Panc1 (cell line): ENCODE results near the gene RETREG3. TPM values are rescaled to one million over a fixed set of nuclear protein-coding genes. Genes with fewer than 3 reads are reported as not detected.

ENCODE experiments used
- ATAC-seq: fragments of 200-7000 bp; cut with Tn5 transposase; 2 replicates; pipeline ENCODE4 v1.9.1; 2020; ENCODE audit warnings: mild to moderate bottlenecking, moderate library complexity
- BruUV-seq: library from RNA; stranded (reverse); fragments of 400-500 nt; replicated peaks from 2 replicates; lab custom pipeline; 2021; lab: Mats Ljungman, UMichigan
- CTCF ChIA-PET: fragments of 300-600 bp; sonication (Branson Sonifier 250); formaldehyde crosslinking; loops from one replicate; lab custom pipeline; 2022; ENCODE audit warnings: antibody characterized with exemption; lab: Charles Lee
- POLR2A ChIA-PET: fragments of 300-600 bp; sonication (Branson Sonifier 250); formaldehyde crosslinking; loops from one replicate; lab custom pipeline; 2022; ENCODE audit warnings: antibody characterized with exemption; lab: Charles Lee
- DNase-seq: peaks from one replicate; pipeline ENCODE4 v3.0.0-alpha.2; 2010; ENCODE audit warnings: low read depth, low spot score
- H3K27ac ChIP-seq: 2 replicates; pipeline ENCODE4 v1.5.1; 2011; ENCODE audit warnings: mild to moderate bottlenecking, low read length, inconsistent platforms
- H3K27me3 ChIP-seq: fragments of 200-500 bp; sonication (Bioruptor generic); 2 replicates; pipeline ENCODE4 v1.6.0; 2014; ENCODE audit warnings: low read length, inconsistent platforms; ENCODE audit not compliant: control insufficient read depth, insufficient read depth
- H3K36me3 ChIP-seq: fragments of 200-500 bp; sonication (Bioruptor generic); 2 replicates; pipeline ENCODE4 v1.5.1; 2014; ENCODE audit warnings: inconsistent platforms, mild to moderate bottlenecking, low read length, moderate library complexity; ENCODE audit not compliant: control insufficient read depth, insufficient read depth
- H3K4me1 ChIP-seq: 2 replicates; pipeline ENCODE4 v1.5.1; 2011; ENCODE audit warnings: inconsistent platforms, mild to moderate bottlenecking, low read length, moderate library complexity; ENCODE audit not compliant: control insufficient read depth, insufficient read depth
- H3K4me3 ChIP-seq, 2 experiments: 2 replicates each; pipeline ENCODE4 v1.5.1; 2011 to 2012; ENCODE audit warnings: low read depth in 2 of 2, low read length in 2 of 2, mild to moderate bottlenecking in 2 of 2, inconsistent platforms in 1 of 2, moderate library complexity in 1 of 2
- H3K9me3 ChIP-seq: fragments of 200-500 bp; sonication (Bioruptor generic); 2 replicates; pipeline ENCODE4 v1.5.1; 2014; ENCODE audit warnings: low read depth, mild to moderate bottlenecking, inconsistent platforms, low read length, moderate library complexity; ENCODE audit not compliant: control insufficient read depth, insufficient read depth
- POLR2AphosphoS5 ChIP-seq: IDR thresholded peaks from 2 replicates; pipeline ENCODE4 v1.6.1; 2012; ENCODE audit warnings: mild to moderate bottlenecking, low read depth, low read length, moderate library complexity
- SIN3A ChIP-seq: IDR thresholded peaks from 2 replicates; pipeline ENCODE4 v1.6.1; 2012; ENCODE audit warnings: low read depth, mild to moderate bottlenecking, low read length, moderate library complexity, borderline replicate concordance; ENCODE audit not compliant: insufficient read depth
- TCF7L2 ChIP-seq: IDR thresholded peaks from 2 replicates; pipeline ENCODE4 v1.6.1; 2011; ENCODE audit warnings: mild to moderate bottlenecking, low read depth, low read length, inconsistent platforms
- in situ Hi-C: cut with HindIII; loops from 2 replicates; pipeline ENCODE4 v1.10.0; 2016; ENCODE audit warnings: low sequenced_read_pairs, low pct_unique_long_range_greater_than_20kb
- intact Hi-C: fragments of 100-400 bp; cut with micrococcal nuclease; formaldehyde crosslinking; loops from one replicate; pipeline ENCODE4 v1.10.0; 2022; ENCODE audit not compliant: unreplicated experiment
- total RNA-seq: library from RNA; stranded (reverse); gene quantifications from one replicate; pipeline ENCODE4 v1.2.1, GENCODE V29; 2021; ENCODE audit not compliant: unreplicated experiment
- TF ChIP-seq, protein P1 (sequence below), 2 experiments: IDR thresholded peaks; 2 replicates each; pipeline ENCODE4 v1.6.1; 2011 to 2012; ENCODE audit warnings: low read depth in 2 of 2, control low read depth in 1 of 2, low read length in 1 of 2, mild to moderate bottlenecking in 1 of 2, moderate library complexity in 1 of 2; ENCODE audit not compliant: insufficient read depth in 1 of 2
- TF ChIP-seq, protein P2 (sequence below): fragments of 450-650 bp; IDR thresholded peaks from 2 replicates; pipeline ENCODE4 v1.5.1; 2017; ENCODE audit warnings: mild to moderate bottlenecking

Gene RETREG3
- total RNA-seq, 1 experiment from 2014 or later, result 42.3 TPM

DNA sequence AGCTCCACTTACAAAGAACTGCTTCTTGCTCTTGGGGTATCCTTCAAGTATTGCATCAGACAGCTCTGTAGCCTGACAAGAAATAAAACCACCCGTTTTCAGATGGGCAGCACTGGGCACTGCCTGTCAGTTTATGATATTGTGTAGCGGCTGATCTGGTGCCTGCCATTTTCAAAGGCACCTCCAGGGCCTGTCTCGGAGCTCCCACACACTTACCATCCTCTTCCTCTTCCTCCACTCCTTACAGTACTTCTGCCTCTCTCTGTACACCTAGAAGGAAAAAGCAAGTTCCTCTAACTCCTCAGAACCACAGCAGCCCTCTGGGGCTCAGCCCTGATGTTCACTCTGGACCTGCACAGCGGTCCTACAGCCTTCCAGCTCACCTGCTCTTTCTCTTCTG, 36.1 kb downstream of the RETREG3 start:
- in situ Hi-C loops (no loop called here), intact Hi-C loops (no loop called here)
- ChIA-PET POLR2A (no interaction called here), CTCF (no interaction called here)
- peaks cover 28% of the 10 kb centered on the region for H3K4me1 ChIP-seq
- TF ChIP-seq, protein P1, sequence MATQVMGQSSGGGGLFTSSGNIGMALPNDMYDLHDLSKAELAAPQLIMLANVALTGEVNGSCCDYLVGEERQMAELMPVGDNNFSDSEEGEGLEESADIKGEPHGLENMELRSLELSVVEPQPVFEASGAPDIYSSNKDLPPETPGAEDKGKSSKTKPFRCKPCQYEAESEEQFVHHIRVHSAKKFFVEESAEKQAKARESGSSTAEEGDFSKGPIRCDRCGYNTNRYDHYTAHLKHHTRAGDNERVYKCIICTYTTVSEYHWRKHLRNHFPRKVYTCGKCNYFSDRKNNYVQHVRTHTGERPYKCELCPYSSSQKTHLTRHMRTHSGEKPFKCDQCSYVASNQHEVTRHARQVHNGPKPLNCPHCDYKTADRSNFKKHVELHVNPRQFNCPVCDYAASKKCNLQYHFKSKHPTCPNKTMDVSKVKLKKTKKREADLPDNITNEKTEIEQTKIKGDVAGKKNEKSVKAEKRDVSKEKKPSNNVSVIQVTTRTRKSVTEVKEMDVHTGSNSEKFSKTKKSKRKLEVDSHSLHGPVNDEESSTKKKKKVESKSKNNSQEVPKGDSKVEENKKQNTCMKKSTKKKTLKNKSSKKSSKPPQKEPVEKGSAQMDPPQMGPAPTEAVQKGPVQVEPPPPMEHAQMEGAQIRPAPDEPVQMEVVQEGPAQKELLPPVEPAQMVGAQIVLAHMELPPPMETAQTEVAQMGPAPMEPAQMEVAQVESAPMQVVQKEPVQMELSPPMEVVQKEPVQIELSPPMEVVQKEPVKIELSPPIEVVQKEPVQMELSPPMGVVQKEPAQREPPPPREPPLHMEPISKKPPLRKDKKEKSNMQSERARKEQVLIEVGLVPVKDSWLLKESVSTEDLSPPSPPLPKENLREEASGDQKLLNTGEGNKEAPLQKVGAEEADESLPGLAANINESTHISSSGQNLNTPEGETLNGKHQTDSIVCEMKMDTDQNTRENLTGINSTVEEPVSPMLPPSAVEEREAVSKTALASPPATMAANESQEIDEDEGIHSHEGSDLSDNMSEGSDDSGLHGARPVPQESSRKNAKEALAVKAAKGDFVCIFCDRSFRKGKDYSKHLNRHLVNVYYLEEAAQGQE (IDR thresholded peaks at IDR 0.05; ENCODE audit: insufficient read depth in 1 of 2, low read depth in 2 of 2, low read length in 1 of 2), result no peak
- TF ChIP-seq TCF7L2 (no peak), POLR2AphosphoS5 (no peak; the same call in 1 of the 2 replicates), SIN3A (no peak)
- TF ChIP-seq, protein P2, sequence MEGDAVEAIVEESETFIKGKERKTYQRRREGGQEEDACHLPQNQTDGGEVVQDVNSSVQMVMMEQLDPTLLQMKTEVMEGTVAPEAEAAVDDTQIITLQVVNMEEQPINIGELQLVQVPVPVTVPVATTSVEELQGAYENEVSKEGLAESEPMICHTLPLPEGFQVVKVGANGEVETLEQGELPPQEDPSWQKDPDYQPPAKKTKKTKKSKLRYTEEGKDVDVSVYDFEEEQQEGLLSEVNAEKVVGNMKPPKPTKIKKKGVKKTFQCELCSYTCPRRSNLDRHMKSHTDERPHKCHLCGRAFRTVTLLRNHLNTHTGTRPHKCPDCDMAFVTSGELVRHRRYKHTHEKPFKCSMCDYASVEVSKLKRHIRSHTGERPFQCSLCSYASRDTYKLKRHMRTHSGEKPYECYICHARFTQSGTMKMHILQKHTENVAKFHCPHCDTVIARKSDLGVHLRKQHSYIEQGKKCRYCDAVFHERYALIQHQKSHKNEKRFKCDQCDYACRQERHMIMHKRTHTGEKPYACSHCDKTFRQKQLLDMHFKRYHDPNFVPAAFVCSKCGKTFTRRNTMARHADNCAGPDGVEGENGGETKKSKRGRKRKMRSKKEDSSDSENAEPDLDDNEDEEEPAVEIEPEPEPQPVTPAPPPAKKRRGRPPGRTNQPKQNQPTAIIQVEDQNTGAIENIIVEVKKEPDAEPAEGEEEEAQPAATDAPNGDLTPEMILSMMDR, result no peak
- no peak overlapping the region for H3K4me3 ChIP-seq
- ATAC-seq (no peak), DNase-seq (no peak)
- H3K27ac ChIP-seq, result peak overlapping the region; percentile 44; the same call in 1 of the 2 replicates
- H3K27me3 ChIP-seq, result no peaks in the 10 kb centered on the region
- H3K9me3 ChIP-seq, result no peaks in the 10 kb centered on the region
- peaks cover 5% of the 10 kb centered on the region for H3K36me3 ChIP-seq
- no TSS peak for BruUV-seq

DNA sequence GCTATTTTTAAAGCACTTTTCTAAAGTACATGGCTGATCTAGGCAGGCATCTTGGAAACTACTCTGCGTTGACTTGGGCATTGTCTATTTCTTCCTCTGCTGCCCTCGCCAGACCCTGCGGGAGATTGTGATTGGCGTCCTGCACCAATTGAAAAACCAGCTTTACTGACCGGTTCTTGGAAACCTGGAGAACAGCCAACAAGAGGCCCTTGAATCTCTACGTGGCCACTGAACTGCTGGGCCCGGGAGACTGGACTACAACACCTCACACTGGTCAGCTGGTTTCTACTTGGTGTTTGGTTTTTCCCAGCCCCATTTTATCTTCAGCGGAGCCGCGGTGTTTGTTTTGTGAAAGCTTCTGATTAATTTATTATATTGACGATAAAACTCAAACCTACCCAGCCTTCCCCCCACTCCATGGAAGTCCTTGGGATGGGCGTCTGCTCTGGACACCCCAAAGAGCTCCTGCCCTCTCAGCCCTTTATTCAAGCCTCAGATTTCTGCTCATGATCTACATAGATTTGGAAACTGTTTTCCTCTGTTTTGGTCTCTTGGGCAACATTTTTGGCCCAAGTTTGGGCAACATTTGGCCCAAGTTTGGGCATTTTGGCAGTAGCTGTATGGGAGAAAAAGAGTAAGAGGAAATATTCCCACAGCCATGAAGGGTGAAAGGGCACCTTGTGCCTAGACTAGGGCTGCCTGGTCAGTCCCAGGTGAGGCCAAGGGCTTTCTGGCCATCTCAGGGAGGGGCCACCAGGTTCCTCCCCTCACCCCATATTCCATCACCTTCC, 37.5 kb downstream of the RETREG3 start:
- TF ChIP-seq SIN3A, result no peak
- TF ChIP-seq, protein P2, result no peak
- ChIA-PET CTCF (no interaction called here), POLR2A (no interaction called here)
- intact Hi-C loops (no loop called here), in situ Hi-C loops (no loop called here)
- H3K9me3 ChIP-seq, result no peaks in the 10 kb centered on the region
- no peaks in the 10 kb centered on the region for H3K27me3 ChIP-seq
- no peak overlapping the region for H3K4me3 ChIP-seq
- no peak for ATAC-seq
- peaks cover 25% of the 10 kb centered on the region for H3K4me1 ChIP-seq
- no peak for DNase-seq
- TSS peak; percentile 42 for BruUV-seq
- H3K36me3 ChIP-seq, result peaks cover 5% of the 10 kb centered on the region
- peak overlapping the region; percentile 44; the same call in 1 of the 2 replicates for H3K27ac ChIP-seq
